NCI-H82 treated with DMSO at 0.1 percent for 48 hours (cell line): Measurements from ENCODE around the gene C17orf50.

ENCODE experiments used
- DNase-seq: peaks from one replicate; lab custom pipeline; 2025; ENCODE audit not compliant: unreplicated experiment; lab: John Stamatoyannopoulos, UW

Gene C17orf50

GRCh38 chr17:35809855-35810461 is 49.3 kb downstream of the C17orf50 start:
- no peak for DNase-seq

- no peak for DNase-seq
Observed at GRCh38 chr17:35811759-35812158, 51.1 kb downstream of the C17orf50 start.

GRCh38 chr17:35812456-35812855 is 51.8 kb downstream of the C17orf50 start:
- DNase-seq, result no peak
